ENCODE measurements around the gene ZRANB3.

Gene ZRANB3

GRCh38 chr2:135227386-135227785 is 303.6 kb downstream of the ZRANB3 start:
- no peaks in the 10 kb centered on the region for H3K36me3 ChIP-seq (ENCODE audit: insufficient read depth, insufficient read length, low read length)
- no peak for DNase-seq (ENCODE audit: low read depth, low spot score)
- no peaks in the 10 kb centered on the region for H3K27me3 ChIP-seq (ENCODE audit: insufficient read depth, insufficient read length)
- H3K4me1 ChIP-seq (ENCODE audit: insufficient read depth, insufficient read length): no peaks in the 10 kb centered on the region
- no peak overlapping the region for H3K4me3 ChIP-seq (ENCODE audit: insufficient read length, low read depth)
- TF ChIP-seq SUZ12 (IDR thresholded peaks at IDR 0.05; ENCODE audit: extremely low read depth, insufficient read depth, insufficient read length) (no peak), ZNF274 (IDR thresholded peaks at IDR 0.05; ENCODE audit: low read depth, low read length) (no peak), YY1 (IDR thresholded peaks at IDR 0.05; ENCODE audit: insufficient read depth, insufficient read length) (no peak)
- peaks cover 21% of the 10 kb centered on the region for H3K9me3 ChIP-seq (ENCODE audit: insufficient read depth, low read length)
- no peak overlapping the region for H3K9ac ChIP-seq (ENCODE audit: insufficient read length, low read depth)

GRCh38 chr2:135226961-135227360 is 304.1 kb downstream of the ZRANB3 start:
- DNase-seq (ENCODE audit: low read depth, low spot score): no peak
- peaks cover 20% of the 10 kb centered on the region for H3K9me3 ChIP-seq (ENCODE audit: insufficient read depth, low read length)
- TF ChIP-seq YY1 (IDR thresholded peaks at IDR 0.05; ENCODE audit: insufficient read depth, insufficient read length): no peak
- TF ChIP-seq ZNF274 (IDR thresholded peaks at IDR 0.05; ENCODE audit: low read depth, low read length): no peak
- TF ChIP-seq SUZ12 (IDR thresholded peaks at IDR 0.05; ENCODE audit: extremely low read depth, insufficient read depth, insufficient read length): no peak
- H3K4me1 ChIP-seq (ENCODE audit: insufficient read depth, insufficient read length): no peaks in the 10 kb centered on the region
- no peaks in the 10 kb centered on the region for H3K36me3 ChIP-seq (ENCODE audit: insufficient read depth, insufficient read length, low read length)
- H3K4me3 ChIP-seq (ENCODE audit: insufficient read length, low read depth): no peak overlapping the region
- H3K27me3 ChIP-seq (ENCODE audit: insufficient read depth, insufficient read length): no peaks in the 10 kb centered on the region
- H3K9ac ChIP-seq (ENCODE audit: insufficient read length, low read depth): no peak overlapping the region

- TF ChIP-seq YY1 (IDR thresholded peaks at IDR 0.05; ENCODE audit: insufficient read depth, insufficient read length) (no peak), SUZ12 (IDR thresholded peaks at IDR 0.05; ENCODE audit: extremely low read depth, insufficient read depth, insufficient read length) (no peak), ZNF274 (IDR thresholded peaks at IDR 0.05; ENCODE audit: low read depth, low read length) (no peak)
- Histone ChIP-seq H3K4me1 (ENCODE audit: insufficient read depth, insufficient read length) (no peaks in the 10 kb centered on the region), H3K9ac (ENCODE audit: insufficient read length, low read depth) (no peak overlapping the region), H3K27me3 (ENCODE audit: insufficient read depth, insufficient read length) (no peaks in the 10 kb centered on the region), H3K9me3 (ENCODE audit: insufficient read depth, low read length) (peaks cover 9% of the 10 kb centered on the region), H3K4me3 (ENCODE audit: insufficient read length, low read depth) (no peak overlapping the region), H3K36me3 (ENCODE audit: insufficient read depth, insufficient read length, low read length) (no peaks in the 10 kb centered on the region)
- no peak for DNase-seq (ENCODE audit: low read depth, low spot score)
These were observed 305.2 kb downstream of the ZRANB3 start for GRCh38 chr2:135225781-135226180.

- DNase-seq (ENCODE audit: low read depth, low spot score): no peak
- no peaks in the 10 kb centered on the region for H3K4me1 ChIP-seq (ENCODE audit: insufficient read depth, insufficient read length)
- no peak overlapping the region for H3K9ac ChIP-seq (ENCODE audit: insufficient read length, low read depth)
- no peak overlapping the region for H3K4me3 ChIP-seq (ENCODE audit: insufficient read length, low read depth)
- H3K27me3 ChIP-seq (ENCODE audit: insufficient read depth, insufficient read length): no peaks in the 10 kb centered on the region
- H3K36me3 ChIP-seq (ENCODE audit: insufficient read depth, insufficient read length, low read length): no peaks in the 10 kb centered on the region
- TF ChIP-seq SUZ12 (IDR thresholded peaks at IDR 0.05; ENCODE audit: extremely low read depth, insufficient read depth, insufficient read length): no peak
- H3K9me3 ChIP-seq (ENCODE audit: insufficient read depth, low read length): no peaks in the 10 kb centered on the region
These were observed 311.8 kb downstream of the ZRANB3 start for GRCh38 chr2:135219226-135219625.

GRCh38 chr2:135218426-135218825 is 312.6 kb downstream of the ZRANB3 start:
- no peak overlapping the region for H3K4me3 ChIP-seq (ENCODE audit: insufficient read length, low read depth)
- TF ChIP-seq ZNF274 (IDR thresholded peaks at IDR 0.05; ENCODE audit: low read depth, low read length): no peak
- TF ChIP-seq YY1 (IDR thresholded peaks at IDR 0.05; ENCODE audit: insufficient read depth, insufficient read length): no peak
- no peak for TF ChIP-seq SUZ12 (IDR thresholded peaks at IDR 0.05; ENCODE audit: extremely low read depth, insufficient read depth, insufficient read length)
- H3K27me3 ChIP-seq (ENCODE audit: insufficient read depth, insufficient read length): no peaks in the 10 kb centered on the region
- H3K9ac ChIP-seq (ENCODE audit: insufficient read length, low read depth): no peak overlapping the region
- no peaks in the 10 kb centered on the region for H3K9me3 ChIP-seq (ENCODE audit: insufficient read depth, low read length)
- no peaks in the 10 kb centered on the region for H3K4me1 ChIP-seq (ENCODE audit: insufficient read depth, insufficient read length)
- no peaks in the 10 kb centered on the region for H3K36me3 ChIP-seq (ENCODE audit: insufficient read depth, insufficient read length, low read length)
- DNase-seq (ENCODE audit: low read depth, low spot score): no peak

- TF ChIP-seq ZNF274 (IDR thresholded peaks at IDR 0.05; ENCODE audit: low read depth, low read length) (no peak), YY1 (IDR thresholded peaks at IDR 0.05; ENCODE audit: insufficient read depth, insufficient read length) (no peak), SUZ12 (IDR thresholded peaks at IDR 0.05; ENCODE audit: extremely low read depth, insufficient read depth, insufficient read length) (no peak)
- H3K9ac ChIP-seq (ENCODE audit: insufficient read length, low read depth): no peak overlapping the region
These were observed 318.3 kb downstream of the ZRANB3 start for GRCh38 chr2:135212757-135213156.

GRCh38 chr2:135208016-135208415 is 323.0 kb downstream of the ZRANB3 start:
- no peaks in the 10 kb centered on the region for H3K4me1 ChIP-seq (ENCODE audit: insufficient read depth, insufficient read length)
- H3K9ac ChIP-seq (ENCODE audit: insufficient read length, low read depth): no peak overlapping the region
- peaks cover 2% of the 10 kb centered on the region for H3K36me3 ChIP-seq (ENCODE audit: insufficient read depth, insufficient read length, low read length)
- H3K27me3 ChIP-seq (ENCODE audit: insufficient read depth, insufficient read length): no peaks in the 10 kb centered on the region
- no peak overlapping the region for H3K4me3 ChIP-seq (ENCODE audit: insufficient read length, low read depth)
- no peak for DNase-seq (ENCODE audit: low read depth, low spot score)
- TF ChIP-seq ZNF274 (IDR thresholded peaks at IDR 0.05; ENCODE audit: low read depth, low read length): no peak
- no peak for TF ChIP-seq SUZ12 (IDR thresholded peaks at IDR 0.05; ENCODE audit: extremely low read depth, insufficient read depth, insufficient read length)
- H3K9me3 ChIP-seq (ENCODE audit: insufficient read depth, low read length): no peaks in the 10 kb centered on the region

More at GRCh38 chr2:135212757-135213156, 318.3 kb downstream of the ZRANB3 start:
- Histone ChIP-seq H3K4me1 (ENCODE audit: insufficient read depth, insufficient read length) (no peaks in the 10 kb centered on the region), H3K4me3 (ENCODE audit: insufficient read length, low read depth) (no peak overlapping the region), H3K27me3 (ENCODE audit: insufficient read depth, insufficient read length) (no peaks in the 10 kb centered on the region), H3K9me3 (ENCODE audit: insufficient read depth, low read length) (no peaks in the 10 kb centered on the region), H3K36me3 (ENCODE audit: insufficient read depth, insufficient read length, low read length) (no peaks in the 10 kb centered on the region)
- peak; percentile 72 for DNase-seq (ENCODE audit: low read depth, low spot score)

GRCh38 chr2:135203944-135204343 is 327.1 kb downstream of the ZRANB3 start:
- no peak for DNase-seq (ENCODE audit: low read depth, low spot score)
- H3K4me1 ChIP-seq (ENCODE audit: insufficient read depth, insufficient read length): no peaks in the 10 kb centered on the region
- H3K4me3 ChIP-seq (ENCODE audit: insufficient read length, low read depth): no peak overlapping the region
- H3K9me3 ChIP-seq (ENCODE audit: insufficient read depth, low read length): no peaks in the 10 kb centered on the region
- peaks cover 6% of the 10 kb centered on the region for H3K36me3 ChIP-seq (ENCODE audit: insufficient read depth, insufficient read length, low read length)
- H3K27me3 ChIP-seq (ENCODE audit: insufficient read depth, insufficient read length): no peaks in the 10 kb centered on the region
- no peak overlapping the region for H3K9ac ChIP-seq (ENCODE audit: insufficient read length, low read depth)
- no peak for TF ChIP-seq SUZ12 (IDR thresholded peaks at IDR 0.05; ENCODE audit: extremely low read depth, insufficient read depth, insufficient read length)
- no peak for TF ChIP-seq ZNF274 (IDR thresholded peaks at IDR 0.05; ENCODE audit: low read depth, low read length)
- TF ChIP-seq YY1 (IDR thresholded peaks at IDR 0.05; ENCODE audit: insufficient read depth, insufficient read length): no peak

Data from NT2/D1 (cell line).